Kidney epithelial cell (primary cell): ENCODE results near the gene TNPO1. TPM values are rescaled to one million over a fixed set of nuclear protein-coding genes. Genes with fewer than 3 reads are reported as not detected.

ENCODE experiments used
- DNase-seq: peaks from one replicate; pipeline ENCODE4 v3.0.0-alpha.2; 2010; ENCODE audit warnings: low read depth
- H3K27me3 ChIP-seq: 2 replicates; pipeline ENCODE4 v1.6.0; 2011; ENCODE audit warnings: low read length; ENCODE audit not compliant: control insufficient read depth, insufficient read depth
- H3K36me3 ChIP-seq: 2 replicates; pipeline ENCODE4 v1.5.1; 2011; ENCODE audit warnings: low read length; ENCODE audit not compliant: control insufficient read depth, insufficient read depth
- H3K4me3 ChIP-seq: 2 replicates; pipeline ENCODE4 v1.5.1; 2011; ENCODE audit warnings: low read depth, mild to moderate bottlenecking, control low read depth, low read length
- total RNA-seq: library from RNA; depleted of rRNA; stranded (reverse); fragments of >200 nt; gene quantifications from 2 replicates; pipeline ENCODE4 v1.2.3, GENCODE V29; 2015
- TF ChIP-seq, protein P1 (sequence below): IDR thresholded peaks from 2 replicates; pipeline ENCODE4 v1.5.1; 2011; ENCODE audit warnings: mild to moderate bottlenecking, moderate library complexity, low read length, control low read depth, inconsistent platforms; ENCODE audit not compliant: insufficient read depth, poor library complexity, severe bottlenecking

TNPO1 gene
- total RNA-seq, 1 donor from 2014 or later: 118 TPM

DNA sequence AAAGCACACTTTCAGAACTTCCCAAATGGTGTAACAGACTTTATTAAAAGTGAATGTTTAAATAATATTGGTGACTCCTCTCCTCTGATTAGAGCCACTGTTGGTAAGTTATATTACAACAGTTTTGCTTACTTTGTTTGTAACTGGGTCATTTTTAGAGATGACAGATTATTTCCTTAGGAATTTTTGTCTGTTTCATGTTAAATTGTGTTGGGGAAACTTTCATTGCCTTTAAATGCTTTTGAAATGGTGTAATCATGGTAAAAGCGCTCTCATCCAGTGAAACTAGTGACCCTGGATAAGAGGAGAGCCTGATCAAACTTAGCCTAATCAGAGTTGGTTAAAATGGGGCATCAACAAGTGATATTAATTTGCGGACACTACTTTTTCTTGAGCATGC, 39.4 kb downstream of the TNPO1 start:
- no peak overlapping the region for H3K4me3 ChIP-seq
- TF ChIP-seq, protein P1, sequence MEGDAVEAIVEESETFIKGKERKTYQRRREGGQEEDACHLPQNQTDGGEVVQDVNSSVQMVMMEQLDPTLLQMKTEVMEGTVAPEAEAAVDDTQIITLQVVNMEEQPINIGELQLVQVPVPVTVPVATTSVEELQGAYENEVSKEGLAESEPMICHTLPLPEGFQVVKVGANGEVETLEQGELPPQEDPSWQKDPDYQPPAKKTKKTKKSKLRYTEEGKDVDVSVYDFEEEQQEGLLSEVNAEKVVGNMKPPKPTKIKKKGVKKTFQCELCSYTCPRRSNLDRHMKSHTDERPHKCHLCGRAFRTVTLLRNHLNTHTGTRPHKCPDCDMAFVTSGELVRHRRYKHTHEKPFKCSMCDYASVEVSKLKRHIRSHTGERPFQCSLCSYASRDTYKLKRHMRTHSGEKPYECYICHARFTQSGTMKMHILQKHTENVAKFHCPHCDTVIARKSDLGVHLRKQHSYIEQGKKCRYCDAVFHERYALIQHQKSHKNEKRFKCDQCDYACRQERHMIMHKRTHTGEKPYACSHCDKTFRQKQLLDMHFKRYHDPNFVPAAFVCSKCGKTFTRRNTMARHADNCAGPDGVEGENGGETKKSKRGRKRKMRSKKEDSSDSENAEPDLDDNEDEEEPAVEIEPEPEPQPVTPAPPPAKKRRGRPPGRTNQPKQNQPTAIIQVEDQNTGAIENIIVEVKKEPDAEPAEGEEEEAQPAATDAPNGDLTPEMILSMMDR: no peak
- no peaks in the 10 kb centered on the region for H3K36me3 ChIP-seq
- no peaks in the 10 kb centered on the region for H3K27me3 ChIP-seq
- DNase-seq: no peak

DNA sequence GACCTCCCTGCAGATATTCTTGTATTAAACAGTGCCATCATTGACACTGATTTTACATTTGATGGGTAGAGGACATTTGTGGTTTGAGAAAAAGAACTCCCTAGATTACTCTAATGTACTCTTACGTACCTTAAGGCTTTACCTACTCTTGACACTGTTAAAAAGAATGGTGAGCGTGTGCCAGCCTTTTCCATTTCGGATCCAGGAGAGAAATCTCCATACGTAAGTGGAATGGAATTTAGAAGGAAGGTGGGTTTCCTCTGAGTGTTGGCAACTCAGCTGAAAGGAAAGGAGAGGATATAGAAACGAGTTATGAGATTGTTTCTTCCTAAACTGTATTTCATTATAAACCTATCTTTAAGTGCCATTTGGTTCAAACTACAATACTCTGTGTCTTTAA, 40.9 kb downstream of the TNPO1 start:
- H3K4me3 ChIP-seq: no peak overlapping the region
- TF ChIP-seq, protein P1: no peak
- no peaks in the 10 kb centered on the region for H3K36me3 ChIP-seq
- no peaks in the 10 kb centered on the region for H3K27me3 ChIP-seq
- no peak for DNase-seq

DNA sequence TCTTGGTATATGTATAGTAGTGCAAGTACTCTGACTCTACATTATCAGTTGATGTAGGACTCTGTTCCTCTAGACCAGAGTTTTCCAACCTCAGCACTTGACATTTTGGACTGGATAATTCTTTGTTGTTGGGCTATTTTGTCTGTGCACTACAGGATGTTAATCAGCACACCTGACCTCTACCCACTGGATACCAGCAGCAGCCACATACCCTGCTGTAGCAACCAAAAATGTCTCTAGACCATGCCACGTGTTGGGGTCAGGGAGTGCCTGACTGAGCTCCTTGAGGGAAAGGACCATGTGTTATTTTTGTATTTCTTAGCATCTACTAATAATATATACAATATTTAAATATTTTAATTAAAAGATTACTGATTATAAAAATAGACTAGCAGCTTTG, 42.7 kb downstream of the TNPO1 start:
- no peaks in the 10 kb centered on the region for H3K36me3 ChIP-seq
- DNase-seq: no peak
- TF ChIP-seq, protein P1: no peak
- no peaks in the 10 kb centered on the region for H3K27me3 ChIP-seq
- H3K4me3 ChIP-seq: no peak overlapping the region

DNA sequence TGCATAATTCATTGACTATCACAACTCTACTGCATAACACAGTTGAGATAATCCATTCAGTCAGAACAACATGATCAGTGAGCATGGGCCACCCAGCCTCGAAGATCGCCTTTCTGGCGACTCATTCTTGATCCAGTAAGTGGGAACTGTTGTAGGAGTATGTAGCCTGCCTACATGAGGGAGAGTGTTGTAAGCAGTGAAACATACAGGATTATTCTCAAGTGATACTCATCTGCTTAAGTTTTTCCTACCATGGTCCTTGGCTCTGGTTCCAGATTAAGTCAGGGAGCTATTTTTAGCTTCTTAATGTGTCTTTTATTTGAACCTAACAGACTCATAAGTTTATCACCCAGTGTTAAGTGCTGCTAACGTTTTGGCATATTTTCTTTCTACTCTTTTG, 44.0 kb downstream of the TNPO1 start:
- no peak for DNase-seq
- TF ChIP-seq, protein P1: no peak
- Histone ChIP-seq H3K27me3 (no peaks in the 10 kb centered on the region), H3K36me3 (no peaks in the 10 kb centered on the region), H3K4me3 (no peak overlapping the region)

DNA sequence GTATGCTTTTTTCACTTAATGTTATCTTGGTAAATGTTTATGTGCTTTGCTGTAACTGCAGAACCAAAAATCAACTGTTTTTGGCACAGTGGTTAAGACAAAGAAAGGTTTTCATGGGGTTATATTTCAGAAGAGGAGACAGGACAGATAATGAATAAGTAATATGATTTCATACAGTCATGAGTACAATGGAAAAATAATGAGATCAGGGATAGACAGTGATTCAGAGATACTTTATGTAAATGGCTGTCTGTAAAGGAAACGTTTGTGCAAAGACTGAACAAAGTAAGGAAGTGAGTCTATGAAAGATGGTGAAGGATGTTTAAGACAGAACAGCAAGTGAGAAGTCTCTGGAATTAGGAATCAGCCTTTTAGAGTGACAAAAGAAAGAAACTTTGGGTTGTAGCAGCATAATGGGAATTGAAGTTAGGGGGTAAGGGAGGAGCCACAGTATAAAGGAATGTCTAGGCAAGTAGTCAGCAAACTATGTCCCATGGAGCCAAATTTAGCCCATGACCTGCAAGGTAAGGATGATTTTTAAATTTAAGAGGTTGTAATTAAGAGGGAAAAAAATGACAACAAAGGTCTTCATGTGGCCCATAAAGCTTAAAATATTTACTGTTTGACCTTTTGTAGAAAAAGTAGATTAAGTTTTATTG, 55.0 kb downstream of the TNPO1 start:
- TF ChIP-seq, protein P1: no peak
- DNase-seq: no peak
- Histone ChIP-seq H3K4me3 (no peak overlapping the region), H3K27me3 (no peaks in the 10 kb centered on the region), H3K36me3 (no peaks in the 10 kb centered on the region)

DNA sequence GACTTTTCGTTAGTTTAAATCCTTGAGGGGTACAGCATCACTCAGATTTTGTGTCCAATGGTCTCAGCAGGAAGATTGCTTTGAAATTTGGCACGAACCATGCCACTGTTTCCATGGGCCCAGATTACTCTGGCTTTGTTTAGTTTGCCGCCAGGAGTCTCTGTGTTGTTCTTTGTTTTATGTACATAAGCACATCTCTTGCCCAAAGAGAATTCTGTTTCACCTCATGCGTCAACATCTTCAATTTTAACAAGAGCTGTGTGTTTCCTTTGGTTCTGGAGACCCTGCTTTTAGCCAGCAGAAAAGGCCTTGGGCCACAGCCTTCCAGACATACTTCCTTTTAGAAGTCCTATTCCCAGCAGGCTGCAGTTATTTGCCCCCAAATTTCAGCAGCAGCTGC, 62.4 kb downstream of the TNPO1 start:
- TF ChIP-seq, protein P1: no peak
- no peak for DNase-seq
- H3K4me3 ChIP-seq: no peak overlapping the region
- no peaks in the 10 kb centered on the region for H3K27me3 ChIP-seq
- H3K36me3 ChIP-seq: no peaks in the 10 kb centered on the region
